ENCODE data around the gene GPR137C. TPM values are rescaled to one million over a fixed set of nuclear protein-coding genes. Genes with fewer than 3 reads are reported as not detected.

GPR137C gene
- 0.27 TPM for total RNA-seq

GRCh38 chr14:52552063-52552988, at the start of gene GPR137C, which contains the start of gene TXNDC16:
GPR137C (plus strand) TSS chr14:52552836; CDS start chr14:52553148, 312 bp downstream.
TXNDC16 (minus strand) TSS chr14:52552505; CDS start chr14:52543557, 8,948 bp downstream.
- DNase-seq (ENCODE audit: low read depth in 2 of 3, low spot score in 2 of 3): peak; percentile 97 to 100 (median 100)

GRCh38 chr14:52513249-52513648, 39.4 kb upstream of the GPR137C start:
- DNase-seq (ENCODE audit: low read depth in 2 of 3, low spot score in 2 of 3): no peak

GRCh38 chr14:52514046-52514811, 38.4 kb upstream of the GPR137C start:
- DNase-seq (ENCODE audit: low read depth in 2 of 3, low spot score in 2 of 3): no peak

GRCh38 chr14:52522033-52522432, 30.6 kb upstream of the GPR137C start:
- DNase-seq (ENCODE audit: low read depth in 2 of 3, low spot score in 2 of 3): no peak

- DNase-seq (ENCODE audit: low read depth in 2 of 3, low spot score in 2 of 3): no peak
Measured at GRCh38 chr14:52522581-52523345, 29.9 kb upstream of the GPR137C start.

- no peak for DNase-seq (ENCODE audit: low read depth in 2 of 3, low spot score in 2 of 3)
Measured at GRCh38 chr14:52527052-52527451, 25.6 kb upstream of the GPR137C start.

GRCh38 chr14:52531481-52531880, 21.2 kb upstream of the GPR137C start:
- DNase-seq (ENCODE audit: low read depth in 2 of 3, low spot score in 2 of 3): no peak

- no peak for DNase-seq (ENCODE audit: low read depth in 2 of 3, low spot score in 2 of 3)
Measured at GRCh38 chr14:52536269-52536668, 16.4 kb upstream of the GPR137C start.

GRCh38 chr14:52538623-52539022, 14.0 kb upstream of the GPR137C start:
- DNase-seq (ENCODE audit: low read depth in 2 of 3, low spot score in 2 of 3): no peak

GRCh38 chr14:52545584-52546317, 6.9 kb upstream of the GPR137C start:
- no peak for DNase-seq (ENCODE audit: low read depth in 2 of 3, low spot score in 2 of 3)

GRCh38 chr14:52546318-52546670, 6.3 kb upstream of the GPR137C start:
- DNase-seq (ENCODE audit: low read depth in 2 of 3, low spot score in 2 of 3): no peak

GRCh38 chr14:52547027-52547426, 5.6 kb upstream of the GPR137C start:
- DNase-seq (ENCODE audit: low read depth in 2 of 3, low spot score in 2 of 3): no peak

- DNase-seq (ENCODE audit: low read depth in 2 of 3, low spot score in 2 of 3): no peak
Measured at GRCh38 chr14:52547526-52547925, 5.1 kb upstream of the GPR137C start.

GRCh38 chr14:52550661-52551060, 2.0 kb upstream of the GPR137C start:
- no peak for DNase-seq (ENCODE audit: low read depth in 2 of 3, low spot score in 2 of 3)

- no peak for DNase-seq (ENCODE audit: low read depth in 2 of 3, low spot score in 2 of 3)
Measured at GRCh38 chr14:52551205-52551604, 1.4 kb upstream of the GPR137C start.

- DNase-seq (ENCODE audit: low read depth in 2 of 3, low spot score in 2 of 3): peak in 2 of 3 donors; percentile 6 to 29
Measured at GRCh38 chr14:52551696-52552062, 957 bp upstream of the GPR137C start.

- peak; percentile 13 to 40 (median 23) for DNase-seq (ENCODE audit: low read depth in 2 of 3, low spot score in 2 of 3)
Measured at GRCh38 chr14:52553002-52553670, 500 bp downstream of the GPR137C start.

- DNase-seq (ENCODE audit: low read depth in 2 of 3, low spot score in 2 of 3): peak; percentile 73 to 90 (median 85)
Measured at GRCh38 chr14:52553671-52554575, 1.3 kb downstream of the GPR137C start.

- no peak for DNase-seq (ENCODE audit: low read depth in 2 of 3, low spot score in 2 of 3)
Measured at GRCh38 chr14:52558688-52559087, 6.1 kb downstream of the GPR137C start.
